ENCODE measurements around the gene CYSRT1. TPM values are rescaled to one million over a fixed set of nuclear protein-coding genes. Genes with fewer than 3 reads are reported as not detected.

Gene CYSRT1
- total RNA-seq, 1 experiment from 2014 or later = 1.4 TPM

GRCh38 chr9:137262909-137263285 is 37.9 kb downstream of the CYSRT1 start:
- H3K27ac Mint-ChIP-seq (ENCODE audit: low read depth, unreplicated experiment) = no peak overlapping the region
- H3K4me3 Mint-ChIP-seq (ENCODE audit: unreplicated experiment) = no peak overlapping the region
- ChIA-PET CTCF (interaction anchor here (0.6 to 1.1 kb wide), 2 partner anchors 12 to 91 kb away, joined by 3 read pairs; no protein-coding TSS in a partner anchor), POLR2A (interaction anchor here (0.5 kb wide), 1 partner anchor 9 kb away, joined by 3 read pairs; no protein-coding TSS in a partner anchor)
- no peaks in the 10 kb centered on the region for H3K27me3 Mint-ChIP-seq (ENCODE audit: insufficient read depth, unreplicated experiment)
- BruUV-seq (replicated peaks) = no TSS peak
- H3K9me3 Mint-ChIP-seq (ENCODE audit: unreplicated experiment) = no peaks in the 10 kb centered on the region
- intact Hi-C loops (cut with micrococcal nuclease) = no loop called here
- DNase-seq (ENCODE audit: unreplicated experiment) = no peak
- peaks cover 55% of the 10 kb centered on the region for H3K36me3 Mint-ChIP-seq (ENCODE audit: insufficient read depth, unreplicated experiment)
- TF ChIP-seq CTCF (IDR thresholded peaks at IDR 0.05; ENCODE audit: unreplicated experiment) = no peak
- H3K4me1 Mint-ChIP-seq (ENCODE audit: insufficient read depth, unreplicated experiment) = peaks cover 5% of the 10 kb centered on the region

- H3K9me3 Mint-ChIP-seq (ENCODE audit: unreplicated experiment) = no peaks in the 10 kb centered on the region
- BruUV-seq (replicated peaks) = no TSS peak
- peaks cover 49% of the 10 kb centered on the region for H3K36me3 Mint-ChIP-seq (ENCODE audit: insufficient read depth, unreplicated experiment)
- no peak overlapping the region for H3K4me3 Mint-ChIP-seq (ENCODE audit: unreplicated experiment)
- no peak for TF ChIP-seq CTCF (IDR thresholded peaks at IDR 0.05; ENCODE audit: unreplicated experiment)
- DNase-seq (ENCODE audit: unreplicated experiment) = no peak
- ChIA-PET CTCF (interaction anchor here (0.6 to 1.1 kb wide), 3 partner anchors 11 to 196 kb away, joined by 3 to 4 read pairs (median 3); no protein-coding TSS in a partner anchor), POLR2A (interaction anchor here (0.5 kb wide), 1 partner anchor 8 kb away, joined by 3 read pairs; no protein-coding TSS in a partner anchor)
- H3K4me1 Mint-ChIP-seq (ENCODE audit: insufficient read depth, unreplicated experiment) = peaks cover 7% of the 10 kb centered on the region
- H3K27ac Mint-ChIP-seq (ENCODE audit: low read depth, unreplicated experiment) = no peak overlapping the region
- intact Hi-C loops (cut with micrococcal nuclease) = no loop called here
- no peaks in the 10 kb centered on the region for H3K27me3 Mint-ChIP-seq (ENCODE audit: insufficient read depth, unreplicated experiment)
These were observed 38.5 kb downstream of the CYSRT1 start for GRCh38 chr9:137263506-137263905.

- intact Hi-C loops (cut with micrococcal nuclease) = no loop called here
- BruUV-seq (replicated peaks) = no TSS peak
- H3K9me3 Mint-ChIP-seq (ENCODE audit: unreplicated experiment) = no peaks in the 10 kb centered on the region
- no peak overlapping the region for H3K27ac Mint-ChIP-seq (ENCODE audit: low read depth, unreplicated experiment)
- TF ChIP-seq CTCF (IDR thresholded peaks at IDR 0.05; ENCODE audit: unreplicated experiment) = no peak
- DNase-seq (ENCODE audit: unreplicated experiment) = no peak
- POLR2A ChIA-PET = interaction anchor here (1.9 kb wide), 1 partner anchor 10 kb away, joined by 4 read pairs; no protein-coding TSS in a partner anchor
- no peak overlapping the region for H3K4me3 Mint-ChIP-seq (ENCODE audit: unreplicated experiment)
- CTCF ChIA-PET = interaction anchor here (0.7 kb wide), 1 partner anchor 23 kb away, joined by 3 read pairs; the partner anchor contains the start of gene TUBB4B
- H3K4me1 Mint-ChIP-seq (ENCODE audit: insufficient read depth, unreplicated experiment) = peaks cover 12% of the 10 kb centered on the region
- H3K36me3 Mint-ChIP-seq (ENCODE audit: insufficient read depth, unreplicated experiment) = peaks cover 43% of the 10 kb centered on the region
- no peaks in the 10 kb centered on the region for H3K27me3 Mint-ChIP-seq (ENCODE audit: insufficient read depth, unreplicated experiment)
These were observed 39.1 kb downstream of the CYSRT1 start for GRCh38 chr9:137264067-137264466.

GRCh38 chr9:137265496-137266161 is 40.7 kb downstream of the CYSRT1 start:
- Mint-ChIP-seq H3K27me3 (ENCODE audit: insufficient read depth, unreplicated experiment) (no peaks in the 10 kb centered on the region), H3K4me3 (ENCODE audit: unreplicated experiment) (no peak overlapping the region), H3K9me3 (ENCODE audit: unreplicated experiment) (no peaks in the 10 kb centered on the region), H3K27ac (ENCODE audit: low read depth, unreplicated experiment) (no peak overlapping the region), H3K4me1 (ENCODE audit: insufficient read depth, unreplicated experiment) (peaks cover 12% of the 10 kb centered on the region), H3K36me3 (ENCODE audit: insufficient read depth, unreplicated experiment) (peaks cover 49% of the 10 kb centered on the region)
- TF ChIP-seq CTCF (IDR thresholded peaks at IDR 0.05; ENCODE audit: unreplicated experiment) = no peak
- BruUV-seq (replicated peaks) = no TSS peak
- DNase-seq (ENCODE audit: unreplicated experiment) = no peak
- POLR2A ChIA-PET = interaction anchor here (0.7 to 1.9 kb wide), 4 partner anchors 9 to 46 kb away, joined by 3 to 5 read pairs (median 4); no protein-coding TSS in a partner anchor
- CTCF ChIA-PET = interaction anchor here (0.6 to 0.9 kb wide), 3 partner anchors 11 to 136 kb away, joined by 3 to 4 read pairs (median 3); no protein-coding TSS in a partner anchor
- intact Hi-C loops (cut with micrococcal nuclease) = no loop called here

Data from MCF 10A (cell line).